GM19372 (cell line): ENCODE data around the gene MAPK11.

Experiments
- ATAC-seq: cut with Tn5 transposase; IDR thresholded peaks from one replicate; pipeline ENCODE4 v1.9.1; 2021; ENCODE audit warnings: mild to moderate bottlenecking, low read depth, moderate library complexity; ENCODE audit not compliant: unreplicated experiment

The MAPK11 gene

GRCh38 chr22:50296658-50297490, 26.7 kb upstream of the MAPK11 start:
- no peak for ATAC-seq

- ATAC-seq, result no peak
Observed at GRCh38 chr22:50294319-50294656, 24.1 kb upstream of the MAPK11 start.

DNA sequence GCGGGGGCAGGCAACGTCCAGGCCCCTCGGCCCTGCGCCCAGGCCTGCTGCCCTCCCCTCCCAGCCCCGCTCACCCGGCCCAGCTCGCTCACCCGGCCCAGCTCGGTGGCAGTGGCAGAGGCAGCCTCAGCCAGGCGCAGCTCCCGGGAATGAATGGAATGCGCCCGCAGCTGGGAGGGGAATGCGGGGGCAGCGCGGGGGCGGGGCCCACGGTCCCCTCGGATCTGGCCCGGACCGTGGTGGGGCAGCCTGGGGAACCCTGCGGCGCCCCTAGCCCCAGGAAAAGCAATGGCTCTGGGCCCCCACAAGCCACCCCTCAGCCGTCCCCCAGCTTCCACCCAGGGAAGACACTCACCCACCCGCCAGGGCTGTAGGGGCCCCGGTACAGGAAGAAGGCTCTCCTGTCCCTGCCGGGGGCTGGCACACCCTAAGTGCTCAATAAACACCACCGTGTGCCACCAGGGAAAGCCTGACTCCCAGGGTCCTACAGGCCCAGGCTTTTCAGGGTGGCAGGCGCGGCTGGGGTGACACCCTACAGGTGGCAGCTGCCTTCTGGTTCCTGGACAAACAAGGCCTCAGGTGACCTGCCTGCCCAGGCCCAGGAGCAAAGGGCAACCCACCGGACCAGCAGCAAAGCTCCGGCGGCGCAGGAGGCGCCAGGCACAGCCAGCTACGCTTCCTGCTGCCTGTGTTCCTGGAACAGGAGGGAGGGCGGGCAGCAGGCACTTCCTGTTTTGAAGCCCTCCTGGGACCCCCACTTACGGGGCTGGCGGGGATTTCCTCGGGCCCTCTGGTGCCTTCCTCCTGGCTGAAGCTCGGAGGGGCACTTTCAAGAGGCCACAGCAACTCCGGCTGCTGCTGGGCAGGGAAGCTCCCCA, 23.5 kb upstream of the MAPK11 start:
- ATAC-seq, result no peak

DNA sequence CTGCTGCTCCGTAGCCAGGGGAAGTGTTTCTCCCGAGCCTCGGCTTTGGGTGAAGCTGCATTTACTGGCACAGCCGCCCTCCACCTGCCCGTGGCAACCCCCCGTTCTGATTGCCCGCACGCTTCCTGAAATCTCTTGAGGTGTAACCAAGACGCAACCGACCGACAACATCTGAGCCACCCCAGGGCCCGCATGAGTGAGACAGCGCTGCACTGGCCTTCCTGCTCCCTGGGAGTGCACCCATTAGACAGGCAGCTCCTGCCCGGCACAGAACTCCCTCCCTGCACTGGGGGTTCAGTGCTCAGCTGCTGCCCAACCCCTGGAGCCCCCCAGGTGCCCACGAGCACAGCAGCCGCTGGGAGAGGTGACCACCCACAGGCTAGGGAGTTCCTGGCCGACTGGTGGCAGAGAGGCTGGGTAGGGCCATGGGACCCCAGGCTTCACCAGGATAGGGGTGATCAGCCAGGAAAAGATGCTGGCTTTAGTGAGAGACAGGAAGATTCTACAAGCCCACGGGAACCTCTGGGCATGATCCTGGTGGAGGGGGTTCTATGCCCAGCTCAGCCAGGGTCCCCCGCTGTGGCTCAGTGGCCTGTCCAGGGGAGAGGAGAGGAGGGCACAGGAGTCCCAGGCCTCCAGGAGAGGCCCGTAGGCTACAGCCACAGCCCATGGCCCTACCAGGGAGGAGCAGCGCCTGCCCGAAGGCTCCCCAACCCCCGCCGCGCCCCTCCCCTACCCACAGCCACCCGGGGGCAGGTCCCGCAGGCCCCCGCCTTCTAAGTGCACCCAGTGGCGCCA, 22.7 kb upstream of the MAPK11 start:
- no peak for ATAC-seq

GRCh38 chr22:50289942-50290630, 19.9 kb upstream of the MAPK11 start:
- no peak for ATAC-seq

DNA sequence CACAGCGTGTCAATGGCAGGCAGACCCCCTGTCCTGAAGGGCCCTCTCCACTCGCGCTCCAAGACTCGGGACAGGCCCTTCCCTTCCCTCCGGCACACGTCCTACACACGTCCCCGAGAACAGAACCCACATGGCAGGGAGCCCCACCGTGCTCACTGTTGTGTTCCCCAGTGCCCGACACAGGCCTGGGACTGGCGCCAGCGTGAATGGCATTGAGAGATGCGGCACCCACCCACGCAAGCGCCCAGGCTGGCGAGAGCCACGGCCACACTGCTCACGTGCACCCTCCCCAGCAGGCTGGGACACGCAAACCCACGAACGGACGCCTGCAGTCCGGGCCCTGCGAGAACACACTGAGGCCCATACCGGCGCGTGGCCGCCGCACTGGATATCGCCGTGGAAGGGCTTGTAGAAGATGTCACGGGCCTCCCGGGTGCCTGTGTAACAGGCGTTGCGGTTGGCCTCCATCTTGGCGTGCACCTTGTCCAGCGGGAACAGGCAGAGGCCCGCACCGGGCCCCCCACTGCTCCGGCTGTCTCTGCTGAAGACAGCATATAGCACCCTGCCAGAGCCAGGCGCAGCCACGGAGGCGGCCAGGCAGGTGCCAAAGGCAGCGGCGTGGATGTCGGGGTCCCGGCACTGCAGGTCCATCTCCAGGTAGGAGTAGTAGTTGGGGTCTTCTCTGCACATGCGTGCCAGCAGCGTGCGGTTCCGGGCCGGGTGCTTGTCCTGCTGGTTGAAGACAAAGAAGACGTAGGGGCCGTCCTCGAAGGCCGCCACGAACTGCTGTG, 19.2 kb upstream of the MAPK11 start:
- no peak for ATAC-seq

DNA sequence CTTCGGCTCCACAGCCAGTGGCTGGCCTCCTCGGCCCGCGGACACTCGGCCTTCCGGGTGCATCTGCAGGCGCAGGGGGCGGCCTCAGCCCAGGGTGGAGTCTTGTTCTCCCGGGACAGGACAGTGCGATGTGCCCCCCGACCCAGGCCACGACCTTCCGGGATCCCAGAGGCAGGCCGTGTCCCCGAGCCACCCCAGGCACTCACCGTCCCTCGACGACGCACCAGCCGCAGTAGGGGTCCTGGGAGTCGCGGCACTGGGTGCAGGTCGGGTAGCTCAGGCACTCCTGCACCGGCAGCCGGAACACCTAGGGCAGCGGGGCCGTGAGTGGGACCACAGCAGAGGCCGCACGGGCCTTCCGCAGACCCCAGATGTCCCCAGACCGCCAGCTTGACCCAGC, 17.6 kb upstream of the MAPK11 start:
- no peak for ATAC-seq

DNA sequence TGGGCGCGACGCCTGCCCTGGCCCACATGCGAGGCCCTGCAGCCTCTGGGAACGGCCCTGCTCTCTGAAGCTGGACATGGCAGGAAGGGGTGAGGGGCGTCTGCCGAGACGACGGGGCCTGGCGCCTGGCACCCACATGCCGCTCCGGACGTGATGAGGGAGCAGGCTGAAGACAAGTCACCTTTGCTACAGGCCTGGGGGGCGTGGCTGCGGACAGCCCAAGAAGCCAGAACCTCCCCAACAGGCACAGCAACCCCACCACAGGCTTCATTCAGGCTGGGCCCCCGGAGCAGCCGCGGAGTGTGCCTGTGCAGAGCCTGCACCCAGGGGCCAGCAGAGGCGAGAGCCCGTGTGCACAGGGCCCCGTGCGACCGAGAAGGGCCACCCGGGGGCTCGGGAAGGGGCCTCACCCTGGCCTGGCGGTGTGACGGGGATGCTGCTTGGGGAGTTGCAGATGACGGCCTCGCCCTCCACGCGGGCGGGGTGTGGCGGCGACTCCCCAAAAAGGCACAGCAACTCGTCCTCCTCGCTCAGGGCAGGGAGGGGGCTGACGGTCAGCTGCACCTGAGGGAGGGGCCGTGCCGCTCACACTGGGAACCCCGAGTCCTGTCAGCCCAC, 16.6 kb upstream of the MAPK11 start:
- ATAC-seq, result no peak

DNA sequence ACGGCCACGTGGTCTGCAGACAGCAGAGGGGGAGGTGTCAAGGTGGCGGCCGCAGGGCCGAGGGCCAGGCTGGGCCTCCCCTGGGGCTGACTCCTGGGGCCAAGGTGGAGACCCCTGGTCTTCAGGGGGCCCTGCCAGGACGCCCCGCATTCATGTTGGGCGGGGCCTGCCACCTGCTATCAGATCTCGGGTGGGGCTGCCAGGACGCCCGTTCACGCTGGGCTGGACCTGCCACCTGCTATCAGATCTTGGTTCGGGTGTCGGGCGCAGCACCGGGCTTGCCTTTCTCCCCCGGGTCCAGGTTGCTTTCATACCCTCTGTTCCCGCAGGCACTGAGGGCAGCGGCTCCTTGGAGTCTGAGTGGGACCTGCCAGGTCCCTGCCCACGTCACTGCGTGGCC, 16.1 kb upstream of the MAPK11 start:
- no peak for ATAC-seq

DNA sequence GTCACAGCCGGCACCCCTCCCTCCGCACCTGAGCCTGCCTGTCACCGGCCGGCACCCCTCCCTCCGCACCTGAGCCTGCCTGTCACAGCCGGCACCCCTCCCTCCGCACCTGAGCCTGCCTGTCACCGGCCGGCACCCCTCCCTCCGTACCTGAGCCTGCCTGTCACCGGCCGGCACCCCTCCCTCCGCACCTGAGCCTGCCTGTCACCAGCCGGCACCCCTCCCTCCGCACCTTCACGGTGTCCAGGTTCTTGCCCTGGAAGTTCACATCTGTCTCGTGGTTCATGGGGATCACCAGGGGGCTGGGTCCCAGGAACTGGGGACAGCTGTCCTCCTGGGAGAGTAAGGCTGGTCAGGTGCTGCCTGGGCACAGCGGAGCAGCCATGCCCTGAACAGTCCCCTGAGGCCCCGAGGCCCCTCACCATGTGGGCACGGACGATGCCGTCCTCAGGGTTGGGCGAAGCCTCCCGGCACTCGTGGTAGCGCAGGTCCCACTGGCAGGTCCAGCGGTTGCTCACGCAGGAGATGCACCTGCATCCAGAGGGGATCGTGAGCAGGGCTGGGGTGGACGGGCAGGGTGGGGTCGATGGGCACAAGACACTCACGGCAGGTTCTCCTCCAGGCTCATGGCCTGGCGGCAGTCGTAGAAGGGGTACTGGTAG, 15.5 kb upstream of the MAPK11 start:
- no peak for ATAC-seq

- ATAC-seq, result no peak
Observed at GRCh38 chr22:50284479-50284878, 14.3 kb upstream of the MAPK11 start.

- ATAC-seq, result no peak
Observed at GRCh38 chr22:50283821-50284220, 13.6 kb upstream of the MAPK11 start.

DNA sequence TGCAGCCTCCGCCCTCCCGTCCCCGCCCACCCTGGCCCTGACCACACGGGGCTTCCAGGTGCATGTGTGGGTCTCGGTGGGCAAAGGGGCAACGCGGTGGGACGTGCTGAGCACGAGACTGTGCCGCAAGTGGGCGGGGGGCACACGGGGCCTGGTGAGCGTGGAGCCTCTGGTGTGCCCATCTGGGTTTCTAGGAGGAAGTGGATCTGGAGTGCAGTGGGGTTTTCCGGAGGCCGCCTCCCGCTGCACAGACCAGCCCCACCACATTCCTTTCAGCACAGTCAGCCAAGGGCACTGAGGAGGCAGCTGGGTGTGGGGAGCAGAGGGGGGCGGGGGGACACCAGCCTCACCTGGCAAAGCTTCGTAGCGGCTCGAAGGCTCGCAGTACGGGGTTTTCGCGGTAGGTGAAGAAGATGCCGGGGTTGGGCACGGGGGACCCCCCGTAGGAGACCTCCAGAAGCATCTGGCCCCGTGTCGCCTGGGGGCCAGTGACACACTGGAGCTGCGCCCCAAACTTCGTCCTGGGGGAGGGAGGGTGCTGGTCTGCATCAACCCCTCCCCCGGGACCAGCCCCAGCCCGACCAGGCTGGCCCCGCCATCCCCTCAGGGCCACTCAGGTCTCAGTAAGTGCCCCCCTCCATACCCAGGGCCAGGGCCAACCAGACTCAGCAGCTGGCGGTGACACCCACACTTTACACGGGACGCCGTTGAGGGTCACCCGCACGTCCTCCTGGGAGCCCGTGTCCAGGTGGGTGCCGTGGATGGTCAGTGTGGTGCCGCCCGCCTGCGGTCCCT, 12.4 kb upstream of the MAPK11 start:
- no peak for ATAC-seq

DNA sequence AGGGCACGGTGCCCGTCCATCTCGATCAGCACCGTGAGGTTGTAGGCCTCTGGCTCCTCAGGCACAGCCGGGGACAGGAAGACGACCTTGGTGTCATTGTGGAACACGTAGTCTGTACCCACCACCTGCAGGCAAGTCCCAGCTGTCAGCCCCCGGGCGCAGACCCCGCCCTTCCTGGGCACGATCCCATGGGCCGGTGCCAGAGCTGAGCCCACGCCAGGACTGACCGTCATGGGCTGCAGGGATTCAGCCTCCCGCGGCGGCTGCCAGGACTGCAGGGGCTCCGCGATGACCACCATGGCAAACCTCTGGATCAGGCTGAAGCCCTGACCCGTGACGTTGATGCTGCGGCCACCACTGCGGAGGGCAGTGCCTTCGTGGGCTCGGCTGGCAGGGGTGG, 11.8 kb upstream of the MAPK11 start:
- ATAC-seq, result no peak

GRCh38 chr22:50281384-50281760, 11.2 kb upstream of the MAPK11 start:
- no peak for ATAC-seq

- no peak for ATAC-seq
Observed at GRCh38 chr22:50280708-50281383, 10.7 kb upstream of the MAPK11 start.

- no peak for ATAC-seq
Observed at GRCh38 chr22:50280022-50280707, 10.0 kb upstream of the MAPK11 start.
